IMR-90 (cell line): ENCODE data around the gene DYSF. TPM values are rescaled to one million over a fixed set of nuclear protein-coding genes. Genes with fewer than 3 reads are reported as not detected.
A peak's percentile ranks its signal among the peaks of the same experiment; 100 is the strongest.

Experiments
- ATAC-seq: fragments of 200-7000 bp; cut with Tn5 transposase; 2 replicates; pipeline ENCODE4 v1.9.1; 2020; ENCODE audit warnings: low read depth, mild to moderate bottlenecking, moderate library complexity
- BruUV-seq: library from RNA; stranded (reverse); fragments of 400-500 nt; replicated peaks from 2 replicates; lab custom pipeline; 2021; lab: Mats Ljungman, UMichigan
- CTCF ChIA-PET: fragments of 300-600 bp; formaldehyde crosslinking; extraction: SDS; loops from one replicate; lab custom pipeline; 2021; ENCODE audit warnings: antibody characterized with exemption; lab: Yijun Ruan, JAX
- POLR2A ChIA-PET: fragments of 300-600 bp; sonication (Branson Sonifier 250); formaldehyde crosslinking; loops from one replicate; lab custom pipeline; 2022; ENCODE audit warnings: antibody characterized with exemption; ENCODE audit not compliant: unreplicated experiment; lab: Charles Lee
- DNase-seq: peaks from one replicate; pipeline ENCODE4 v3.0.0; 2013
- H2AFZ ChIP-seq: replicated peaks from 2 replicates; pipeline ENCODE3; 2013; ENCODE audit warnings: low read length, mild to moderate bottlenecking; ENCODE audit not compliant: poor library complexity
- H2AK5ac ChIP-seq: 2 replicates; pipeline ENCODE4 v1.6.1; 2013; ENCODE audit warnings: low read depth, low read length, inconsistent platforms
- H2AK9ac ChIP-seq: replicated peaks from 2 replicates; pipeline ENCODE3; 2013; ENCODE audit warnings: mild to moderate bottlenecking, low read depth, low read length, moderate library complexity; ENCODE audit not compliant: poor library complexity
- H2BK120ac ChIP-seq: 2 replicates; pipeline ENCODE4 v1.6.1; 2013; ENCODE audit warnings: low read depth, low read length, inconsistent platforms
- H2BK15ac ChIP-seq: 3 replicates; pipeline ENCODE4 v1.6.1; 2013; ENCODE audit warnings: low read depth, low read length, inconsistent platforms
- H2BK20ac ChIP-seq: 2 replicates; pipeline ENCODE4 v1.6.1; 2013; ENCODE audit warnings: low read depth, mild to moderate bottlenecking, inconsistent platforms, low read length, moderate library complexity
- H2BK5ac ChIP-seq: 2 replicates; pipeline ENCODE4 v1.6.1; 2013; ENCODE audit warnings: mild to moderate bottlenecking, low read depth, low read length, inconsistent platforms; ENCODE audit not compliant: poor library complexity, severe bottlenecking
- H3K14ac ChIP-seq: replicated peaks from 2 replicates; pipeline ENCODE4 v1.6.1; 2013; ENCODE audit warnings: low read depth, low read length, inconsistent platforms
- H3K18ac ChIP-seq: 2 replicates; pipeline ENCODE4 v1.6.1; 2013; ENCODE audit warnings: low read depth, low read length, control low read depth
- H3K23ac ChIP-seq: 2 replicates; pipeline ENCODE4 v1.6.1; 2013; ENCODE audit warnings: low read depth, low read length, inconsistent platforms
- H3K27ac ChIP-seq: 2 replicates; pipeline ENCODE4 v1.5.1; 2013; ENCODE audit warnings: mild to moderate bottlenecking, control low read depth, low read length; ENCODE audit not compliant: insufficient read depth
- H3K27me3 ChIP-seq: 2 replicates; pipeline ENCODE4 v1.6.1; 2013; ENCODE audit warnings: low read length; ENCODE audit not compliant: control insufficient read depth, insufficient read depth
- H3K36me3 ChIP-seq: 2 replicates; pipeline ENCODE4 v1.6.1; 2013; ENCODE audit warnings: low read length, mixed read lengths; ENCODE audit not compliant: control insufficient read depth, insufficient read depth
- H3K4ac ChIP-seq: 2 replicates; pipeline ENCODE4 v1.6.1; 2013; ENCODE audit warnings: low read depth, low read length, inconsistent platforms
- H3K4me1 ChIP-seq: 2 replicates; pipeline ENCODE4 v1.6.1; 2013; ENCODE audit warnings: low read length, mixed read lengths; ENCODE audit not compliant: control insufficient read depth, insufficient read depth
- H3K4me2 ChIP-seq: 2 replicates; pipeline ENCODE4 v1.6.1; 2013; ENCODE audit warnings: low read depth, mild to moderate bottlenecking, control low read depth, low read length, moderate library complexity
- H3K4me3 ChIP-seq: 2 replicates; pipeline ENCODE4 v1.5.1; 2013; ENCODE audit warnings: low read depth, mild to moderate bottlenecking, control low read depth, low read length, moderate library complexity; ENCODE audit not compliant: insufficient read depth
- H3K56ac ChIP-seq: 2 replicates; pipeline ENCODE4 v1.6.1; 2013; ENCODE audit warnings: low read length, inconsistent platforms; ENCODE audit not compliant: insufficient read depth; ENCODE audit errors: extremely low read depth
- H3K79me1 ChIP-seq, 2 experiments: 2 replicates each; pipeline ENCODE4 v1.6.1; 2013; ENCODE audit warnings: low read length in 2 of 2, inconsistent platforms in 1 of 2, low read depth in 1 of 2
- H3K9ac ChIP-seq: 2 replicates; pipeline ENCODE4 v1.6.1; 2013; ENCODE audit warnings: low read depth, low read length, control low read depth
- H3K9me1 ChIP-seq: 2 replicates; pipeline ENCODE4 v1.6.1; 2013; ENCODE audit warnings: low read length, inconsistent platforms; ENCODE audit not compliant: insufficient read depth
- H3K9me3 ChIP-seq: 2 replicates; pipeline ENCODE4 v1.6.1; 2013; ENCODE audit warnings: low read length; ENCODE audit not compliant: control insufficient read depth, insufficient read depth
- H4K20me1 ChIP-seq: 2 replicates; pipeline ENCODE4 v1.6.1; 2013; ENCODE audit warnings: low read length, inconsistent platforms; ENCODE audit not compliant: insufficient read depth
- H4K5ac ChIP-seq: 2 replicates; pipeline ENCODE4 v1.6.1; 2013; ENCODE audit warnings: mild to moderate bottlenecking, low read depth, low read length, control low read depth
- H4K8ac ChIP-seq, 2 experiments: 2 replicates each; pipeline ENCODE4 v1.6.1; 2013; ENCODE audit warnings: low read depth in 2 of 2, low read length in 2 of 2, control low read depth in 1 of 2, inconsistent platforms in 1 of 2
- H4K91ac ChIP-seq: 2 replicates; pipeline ENCODE4 v1.6.1; 2013; ENCODE audit warnings: low read depth, low read length, inconsistent platforms; ENCODE audit not compliant: insufficient read depth
- BHLHE40 ChIP-seq: fragments of 150-350 bp; IDR thresholded peaks from 2 replicates; pipeline ENCODE4 v1.6.1; 2016; ENCODE audit warnings: mild to moderate bottlenecking, low read depth, low read length
- CEBPB ChIP-seq: IDR thresholded peaks from 2 replicates; pipeline ENCODE4 v1.6.1; 2012; ENCODE audit warnings: low read depth, low read length, improper control_type of control experiment
- CHD1 ChIP-seq: IDR thresholded peaks from 2 replicates; pipeline ENCODE4 v1.6.1; 2012; ENCODE audit warnings: low read depth, low read length, improper control_type of control experiment
- CTCF ChIP-seq: conservative IDR thresholded peaks from 2 replicates; pipeline ENCODE4 v1.5.1; 2012; ENCODE audit warnings: mild to moderate bottlenecking, low read depth, low read length, improper control_type of control experiment
- ELK1 ChIP-seq: fragments of 150-350 bp; IDR thresholded peaks from 2 replicates; pipeline ENCODE4 v1.6.1; 2016; ENCODE audit warnings: low read depth, mild to moderate bottlenecking, low read length, moderate library complexity, borderline replicate concordance
- FOS ChIP-seq: fragments of 150-350 bp; IDR thresholded peaks from 2 replicates; pipeline ENCODE4 v1.6.1; 2016; ENCODE audit warnings: low read depth, low read length
- MXI1 ChIP-seq: IDR thresholded peaks from 2 replicates; pipeline ENCODE4 v1.6.1; 2012; ENCODE audit warnings: low read depth, mild to moderate bottlenecking, low read length, moderate library complexity, borderline replicate concordance
- NFE2L2 ChIP-seq: fragments of 150-350 bp; IDR thresholded peaks from 2 replicates; pipeline ENCODE4 v1.6.1; 2016; ENCODE audit warnings: low read depth, mild to moderate bottlenecking, low read length
- POLR2A ChIP-seq: IDR thresholded peaks from 2 replicates; pipeline ENCODE4 v1.6.1; 2012; ENCODE audit warnings: mild to moderate bottlenecking, low read depth, low read length
- RFX5 ChIP-seq: IDR thresholded peaks from 2 replicates; pipeline ENCODE4 v1.8.0; 2012; ENCODE audit warnings: low read depth, mild to moderate bottlenecking, low read length, moderate library complexity
- SMC3 ChIP-seq: fragments of 150-350 bp; IDR thresholded peaks from 2 replicates; pipeline ENCODE4 v1.6.1; 2016; ENCODE audit warnings: low read depth, mild to moderate bottlenecking, antibody characterized with exemption, low read length, moderate library complexity
- WGBS, 2 experiments: methylation state at CpG; one replicate each; pipeline versions ENCODE4 v1.1.5 to v1.1.7; 2013; ENCODE audit warnings: missing lambda C conversion rate in 2 of 2; ENCODE audit not compliant: insufficient read length in 1 of 2; ENCODE audit errors: extremely low coverage in 2 of 2; 5-methylcytosine and 5-hydroxymethylcytosine counted together
- dilution Hi-C: fragments of 300-500 bp; cut with HindIII; formaldehyde crosslinking; loops from one replicate; pipeline ENCODE4 v1.14.3; 2018; ENCODE audit warnings: low sequenced_read_pairs; ENCODE audit not compliant: unreplicated experiment
- in situ Hi-C: fragments of 300-500 bp; cut with MboI; formaldehyde crosslinking; loops from 3 replicates; pipeline ENCODE4 v1.14.3; 2019; ENCODE audit warnings: low sequenced_read_pairs, inconsistent platforms, mixed read lengths
- intact Hi-C: fragments of 100-400 bp; cut with micrococcal nuclease; formaldehyde crosslinking; loops from 2 replicates; pipeline ENCODE4 v1.10.0; 2022
- polyA plus RNA-seq, 3 experiments: library from polyadenylated mRNA; depleted of rRNA; stranded (reverse); fragments of >200 nt; gene quantifications; 2 replicates each; pipeline ENCODE4 v1.2.3, GENCODE V29; 2012; ENCODE audit warnings: low replicate concordance in 1 of 3
- total RNA-seq: library from RNA; depleted of rRNA; stranded (reverse); fragments of >200 nt; gene quantifications from 2 replicates; pipeline ENCODE4 v1.2.3, GENCODE V29; 2012

The DYSF gene
- total and polyA plus RNA-seq, 2 of the 4 experiments (the other 2 are of a cell fraction): 0.09 to 0.18 TPM

- Histone ChIP-seq H2BK5ac (no peak overlapping the region), H2BK15ac (no peak overlapping the region), H4K8ac (no peak overlapping the region), H4K5ac (no peak overlapping the region), H2AK5ac (no peak overlapping the region), H4K20me1 (no peaks in the 10 kb centered on the region), H3K27me3 (no peaks in the 10 kb centered on the region), H4K91ac (no peak overlapping the region), H3K9me3 (no peaks in the 10 kb centered on the region), H3K4ac (no peak overlapping the region), H3K9me1 (no peaks in the 10 kb centered on the region), H3K27ac (no peak overlapping the region), H3K14ac (no peak overlapping the region), H2BK20ac (no peak overlapping the region), H3K4me1 (no peaks in the 10 kb centered on the region; the same call in 1 of the 2 replicates), H2AFZ (no peak overlapping the region), H2AK9ac (no peak overlapping the region), H3K9ac (no peak overlapping the region), H3K23ac (no peak overlapping the region), H3K79me1 (peaks cover 0 to 3% of the 10 kb centered on the region in 2 experiments), H3K18ac (no peak overlapping the region), H3K4me2 (no peak overlapping the region), H3K36me3 (peaks cover 11% of the 10 kb centered on the region), H3K56ac (no peak overlapping the region), H3K4me3 (no peak overlapping the region), H2BK120ac (no peak overlapping the region)
- ChIA-PET POLR2A (no interaction called here), CTCF (no interaction called here)
- ATAC-seq: peak; percentile 40; the same call in 1 of the 2 replicates
- no CpG with 5 or more reads among the region's 1 CpG for WGBS, 2 experiments
- no peak for DNase-seq
- intact Hi-C loops: no loop called here
- TF ChIP-seq MXI1: no peak
- no peak for TF ChIP-seq NFE2L2
- no peak for TF ChIP-seq CHD1
- TF ChIP-seq RFX5: no peak
- TF ChIP-seq SMC3: no peak
- TF ChIP-seq ELK1: no peak
- no peak for TF ChIP-seq POLR2A
- TF ChIP-seq CTCF: no peak
- TF ChIP-seq FOS: no peak
- no peak for TF ChIP-seq CEBPB
- TF ChIP-seq BHLHE40: no peak
- BruUV-seq: no TSS peak
- dilution Hi-C loops: no loop called here
- in situ Hi-C loops: no loop called here
Measured at GRCh38 chr2:71419976-71420375, 33.4 kb upstream of the DYSF start.
